ENCODE results near the gene BNIP2.

The BNIP2 gene

GRCh38 chr15:59636184-59636583 is 52.9 kb downstream of the BNIP2 start:
- no peak for DNase-seq (ENCODE audit: low spot score)

- peak; percentile 61 for DNase-seq (ENCODE audit: low spot score)
These were observed 56.4 kb downstream of the BNIP2 start for GRCh38 chr15:59632714-59633113.

- DNase-seq (ENCODE audit: low spot score): peak; percentile 57
These were observed 66.8 kb downstream of the BNIP2 start for GRCh38 chr15:59622289-59622688.

- no peak for DNase-seq (ENCODE audit: low spot score)
These were observed 70.7 kb downstream of the BNIP2 start for GRCh38 chr15:59618406-59618805.

DNA sequence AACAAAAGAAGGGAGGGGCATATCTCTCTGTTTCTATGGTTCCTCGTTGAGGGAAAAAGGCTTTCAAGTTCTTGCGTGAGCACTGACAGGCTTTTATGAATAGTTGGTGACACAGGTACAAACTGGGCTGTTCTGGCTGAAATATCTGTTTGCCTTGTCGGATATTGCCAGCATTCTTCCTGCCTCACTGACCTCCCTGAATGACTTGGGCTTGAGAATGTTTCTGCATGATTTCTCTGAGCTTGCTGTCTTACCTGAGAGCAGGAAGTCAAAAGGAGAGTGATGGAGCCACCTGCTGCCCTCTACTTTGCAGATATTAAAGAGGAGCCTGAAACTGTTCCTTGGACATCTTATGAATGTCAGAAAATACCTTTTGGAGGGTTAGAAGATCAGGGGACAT is 72.7 kb downstream of the BNIP2 start:
- DNase-seq (ENCODE audit: low spot score): no peak

- DNase-seq (ENCODE audit: low spot score): no peak
These were observed 73.5 kb downstream of the BNIP2 start for GRCh38 chr15:59615661-59616060.

DNA sequence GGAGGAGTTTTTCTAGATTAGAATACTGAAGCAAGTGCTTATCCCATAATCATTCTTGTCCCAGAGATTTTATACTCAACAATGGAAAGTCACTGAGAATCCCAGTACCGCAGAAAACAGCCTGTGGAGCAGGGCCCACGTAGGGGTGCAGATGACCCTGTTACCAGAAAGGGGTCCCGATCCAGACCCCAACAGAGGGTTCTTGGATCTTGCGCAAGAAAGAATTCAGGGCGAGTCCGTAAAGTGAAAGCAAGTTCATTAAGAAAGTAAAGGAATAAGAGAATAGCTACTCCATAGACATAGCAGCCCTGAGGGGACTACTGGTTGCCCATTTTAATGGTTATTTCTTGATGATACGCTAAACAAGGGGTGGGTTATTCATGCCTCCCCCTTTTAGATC is 75.0 kb downstream of the BNIP2 start:
- DNase-seq (ENCODE audit: low spot score): no peak

DNA sequence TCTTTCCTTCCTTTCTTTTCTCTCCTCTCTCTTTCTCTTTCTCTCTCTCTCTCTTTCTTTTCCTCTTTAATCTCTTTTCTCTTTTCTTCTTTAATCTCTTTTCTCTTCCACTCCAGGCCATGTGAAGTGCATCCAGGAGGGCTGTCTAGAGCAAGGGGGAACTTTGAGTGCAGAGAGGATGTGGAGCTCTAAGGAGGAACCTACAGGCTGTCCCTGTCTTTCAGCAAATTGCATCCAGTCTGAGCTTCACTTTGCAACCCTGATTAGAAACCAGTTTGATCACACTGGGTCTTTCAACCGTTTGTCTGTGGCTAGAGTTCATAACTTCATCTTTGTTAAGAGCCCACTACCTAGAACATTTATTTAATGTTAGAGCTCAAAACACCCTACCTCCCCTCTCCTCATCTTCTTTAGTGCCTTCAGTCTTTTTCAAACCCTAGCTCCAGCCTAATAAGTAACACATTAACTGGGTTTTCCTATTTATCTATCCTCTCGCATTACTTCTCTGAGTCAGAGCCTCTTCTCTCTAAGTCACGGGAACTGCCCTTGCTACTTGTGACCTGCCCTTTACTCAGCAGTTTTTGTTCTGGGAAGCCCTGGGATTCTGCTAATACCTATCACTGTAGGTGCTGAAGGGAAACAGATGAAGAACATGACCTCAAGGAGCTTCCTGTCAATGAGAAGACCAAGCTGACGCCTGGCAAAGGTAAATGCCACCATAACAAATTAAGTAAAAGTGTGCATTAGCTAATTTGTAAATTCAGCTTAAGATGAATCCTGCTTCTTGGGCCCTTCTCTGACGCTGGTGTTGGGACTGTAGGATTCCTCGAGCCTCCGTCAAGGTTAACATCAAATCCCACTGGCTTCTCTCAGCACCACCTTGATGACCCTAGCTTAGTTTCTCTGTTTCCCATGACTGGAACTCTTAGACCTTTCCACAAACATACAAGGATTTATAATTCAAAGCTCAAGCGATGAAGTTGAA is 77.6 kb downstream of the BNIP2 start, which contains the start of gene GCNT3:
GCNT3 (plus strand) TSS at position 508 of the 985 bp plus-strand sequence. CDS start 6,456 bp downstream, outside the sequence.
- DNase-seq (ENCODE audit: low spot score): no peak

DNA sequence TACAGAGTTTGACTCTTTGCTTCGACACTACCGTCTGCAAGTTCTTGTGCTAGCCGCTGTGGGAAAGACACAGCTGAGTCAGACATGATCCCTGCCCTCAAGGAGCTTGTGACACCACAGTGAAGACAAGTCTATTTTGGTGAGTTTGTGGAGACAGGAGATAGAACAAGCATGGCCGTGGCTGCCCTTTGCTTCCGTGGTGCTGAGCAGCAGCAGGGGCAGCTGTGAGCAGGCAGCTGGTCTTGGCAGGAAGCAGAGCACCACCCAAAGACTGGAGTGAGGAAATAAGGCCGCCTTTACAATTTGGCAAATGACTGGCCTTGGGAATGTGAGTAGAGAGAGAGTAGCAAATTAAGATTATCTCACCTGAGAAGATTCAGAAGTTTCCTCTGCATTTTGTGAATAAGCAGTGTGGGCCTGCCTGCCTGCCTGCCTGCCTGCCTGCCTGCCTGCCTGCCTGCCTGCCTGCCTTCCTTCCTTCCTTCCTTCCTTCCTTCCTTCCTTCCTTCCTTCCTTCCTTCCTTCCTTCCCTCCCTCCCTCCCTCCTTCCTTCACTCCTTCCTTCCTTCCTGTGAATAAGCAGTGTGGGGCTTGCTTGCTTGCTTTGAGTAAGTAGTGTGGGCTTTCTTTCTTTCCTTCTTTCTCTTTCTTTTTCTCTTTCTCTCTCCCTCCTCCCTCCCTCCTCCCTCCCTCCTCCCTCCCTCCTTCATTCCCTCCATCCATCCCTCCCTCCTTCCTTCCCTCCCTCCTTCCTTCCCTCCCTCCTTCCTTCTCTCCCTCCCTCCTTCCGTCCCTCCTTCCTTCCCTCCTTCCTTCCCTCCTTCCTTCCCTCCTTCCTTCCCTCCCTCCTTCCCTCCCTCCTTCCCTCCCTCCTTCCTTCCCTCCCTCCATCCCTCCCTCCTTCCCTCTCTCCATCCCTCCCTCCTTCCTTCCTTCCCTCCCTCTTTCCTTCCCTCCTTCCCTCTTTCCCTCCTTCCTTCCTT is 79.1 kb downstream of the BNIP2 start:
- DNase-seq (ENCODE audit: low spot score): no peak
